ENCODE measurements around the gene FNTB.
"Not testable (repeated sequence)": the region's sequence is repeated elsewhere in the genome, so short reads cannot be mapped to it uniquely, and the experiment has no call there.

FNTB gene

DNA sequence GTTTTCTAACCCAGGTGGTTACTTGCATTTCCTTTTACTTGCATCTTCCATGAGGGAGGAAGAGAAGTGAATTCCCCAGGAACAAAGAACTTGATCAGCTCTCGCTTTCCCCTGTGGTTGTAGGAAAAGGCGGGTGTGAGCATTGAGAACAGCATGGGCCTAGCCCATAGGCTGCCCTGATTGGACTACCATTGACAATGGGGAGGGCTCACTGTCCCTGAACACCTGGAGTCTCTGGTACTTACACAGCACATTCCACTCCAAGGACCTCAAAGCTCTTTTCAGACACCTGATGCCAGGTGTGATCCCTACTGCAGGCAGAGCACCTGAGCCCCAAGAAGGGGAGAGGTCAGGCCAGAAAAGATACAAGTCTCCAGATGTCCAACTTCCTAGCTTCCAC, 90.6 kb downstream of the FNTB start:
- no peak overlapping the region for H3K4me3 ChIP-seq (ENCODE audit: low read depth, low read length)
- no peak for DNase-seq (ENCODE audit: low read depth)
- TF ChIP-seq CTCF (IDR thresholded peaks at IDR 0.05; ENCODE audit: control insufficient read depth, extremely low read depth, insufficient read depth), result no peak

- TF ChIP-seq CTCF (IDR thresholded peaks at IDR 0.05; ENCODE audit: control insufficient read depth, extremely low read depth, insufficient read depth), result no peak
- DNase-seq (ENCODE audit: low read depth), result no peak
- H3K4me3 ChIP-seq (ENCODE audit: low read depth, low read length), result no peak overlapping the region
These were observed 92.5 kb downstream of the FNTB start for GRCh38 chr14:65079201-65079600.

DNA sequence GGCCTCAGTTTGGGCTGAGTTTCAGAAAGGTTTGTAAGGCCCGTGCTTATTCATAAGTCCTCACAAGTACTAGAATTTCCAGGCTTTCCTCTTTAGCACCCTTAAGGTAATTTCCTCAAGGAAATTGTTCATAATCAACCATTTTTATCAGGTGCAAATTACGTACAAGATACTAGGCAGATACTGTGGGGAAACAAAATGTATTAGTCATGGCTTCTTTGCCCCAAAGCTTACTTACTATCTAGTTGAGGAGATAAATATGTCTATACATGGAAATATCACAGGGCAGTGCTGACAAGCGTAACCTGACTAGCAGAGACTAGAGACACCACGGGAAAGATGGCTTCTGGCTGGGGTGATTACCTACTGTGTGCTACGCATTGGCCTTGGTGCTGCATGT, 93.1 kb downstream of the FNTB start:
- TF ChIP-seq CTCF (IDR thresholded peaks at IDR 0.05; ENCODE audit: control insufficient read depth, extremely low read depth, insufficient read depth), result no peak
- H3K4me3 ChIP-seq (ENCODE audit: low read depth, low read length), result no peak overlapping the region
- DNase-seq (ENCODE audit: low read depth), result no peak

- H3K4me3 ChIP-seq (ENCODE audit: low read depth, low read length), result no peak overlapping the region
- no peak for TF ChIP-seq CTCF (IDR thresholded peaks at IDR 0.05; ENCODE audit: control insufficient read depth, extremely low read depth, insufficient read depth)
- no peak for DNase-seq (ENCODE audit: low read depth)
These were observed 94.5 kb downstream of the FNTB start for GRCh38 chr14:65080960-65081747.

DNA sequence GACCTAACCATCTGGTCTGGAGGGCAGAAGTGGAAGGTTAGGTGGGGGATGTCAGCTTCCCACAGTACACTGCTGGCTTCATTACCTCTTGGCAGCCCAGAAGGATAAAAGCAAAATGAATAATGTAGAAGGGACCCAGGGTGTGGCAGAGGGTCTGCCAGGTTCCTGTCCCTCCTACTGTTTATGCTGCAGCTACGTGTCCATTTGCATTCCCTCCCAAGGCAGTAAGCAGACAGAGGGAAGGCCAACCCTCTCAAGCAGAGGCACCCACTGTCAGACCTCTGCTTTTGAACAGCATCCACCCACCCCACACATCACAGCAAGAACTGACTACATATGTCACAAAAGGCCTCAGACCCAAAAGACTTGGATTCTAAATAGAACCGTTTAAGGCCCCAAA, 96.2 kb downstream of the FNTB start:
- no peak overlapping the region for H3K4me3 ChIP-seq (ENCODE audit: low read depth, low read length)
- no peak for TF ChIP-seq CTCF (IDR thresholded peaks at IDR 0.05; ENCODE audit: control insufficient read depth, extremely low read depth, insufficient read depth)
- DNase-seq (ENCODE audit: low read depth), result no peak

GRCh38 chr14:65084554-65085505, 98.1 kb downstream of the FNTB start:
- TF ChIP-seq CTCF (IDR thresholded peaks at IDR 0.05; ENCODE audit: control insufficient read depth, extremely low read depth, insufficient read depth), result no peak
- H3K4me3 ChIP-seq (ENCODE audit: low read depth, low read length), result no peak overlapping the region
- DNase-seq (ENCODE audit: low read depth), result no peak

- H3K4me3 ChIP-seq (ENCODE audit: low read depth, low read length); DNase-seq (ENCODE audit: low read depth): not testable (repeated sequence)
These were observed 100.0 kb downstream of the FNTB start for GRCh38 chr14:65086686-65087085.

- H3K4me3 ChIP-seq (ENCODE audit: low read depth, low read length); DNase-seq (ENCODE audit: low read depth): not testable (repeated sequence)
These were observed 101.1 kb downstream of the FNTB start for GRCh38 chr14:65087835-65088234.

Measured in LNCaP clone FGC (cell line).